HG03175 (cell line): ENCODE data around the gene RAVER1.
"Not testable (repeated sequence)": the region's sequence is repeated elsewhere in the genome, so short reads cannot be mapped to it uniquely, and the experiment has no call there.

Source experiments
- ATAC-seq: cut with Tn5 transposase; IDR thresholded peaks from one replicate; pipeline ENCODE4 v1.9.1; 2021; ENCODE audit warnings: mild to moderate bottlenecking, moderate library complexity; ENCODE audit not compliant: unreplicated experiment

Gene RAVER1

DNA sequence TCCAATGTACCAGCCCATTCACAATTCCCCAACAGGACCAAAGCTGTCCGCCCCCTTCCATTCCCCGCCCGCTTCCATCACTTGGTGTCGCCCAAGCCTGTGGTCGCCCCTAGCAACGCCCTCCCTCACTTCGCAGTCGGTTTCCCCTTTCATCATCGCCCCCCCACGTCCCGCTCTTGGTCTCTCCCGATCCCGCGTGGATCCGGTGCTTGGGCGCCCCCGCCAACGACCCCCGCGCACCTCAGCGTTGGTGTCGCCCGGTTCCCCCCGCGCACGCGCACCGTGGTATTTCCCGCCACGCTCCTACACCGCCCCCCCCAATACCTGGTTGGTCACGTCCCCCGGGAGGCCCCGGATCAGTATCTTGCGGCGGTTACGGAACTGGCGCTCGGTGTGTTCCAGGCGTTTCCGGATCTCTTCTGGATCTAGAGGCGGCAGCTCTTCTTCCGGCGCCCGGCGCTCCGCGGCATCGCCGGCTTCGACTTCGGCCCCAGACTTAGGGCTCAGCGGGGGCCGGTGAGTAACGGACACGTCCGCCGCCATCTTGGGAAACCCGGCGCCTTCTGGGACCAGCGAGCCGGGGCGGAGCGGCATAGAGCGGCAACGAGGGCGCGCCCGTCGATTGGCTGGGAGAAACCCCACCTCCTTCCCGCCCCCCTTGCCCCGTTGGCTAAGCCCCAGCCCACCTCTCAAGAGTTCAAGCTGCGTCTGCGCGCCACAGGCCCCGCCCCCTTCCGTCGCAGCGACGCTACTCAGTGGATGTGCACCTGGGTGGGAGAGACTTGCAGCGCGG is at the start of gene RAVER1:
TSS of gene RAVER1 (minus strand) at position 565 of the 793 bp plus-strand sequence. CDS start at position 543, 22 bp downstream.
- peak; percentile 85 for ATAC-seq

DNA sequence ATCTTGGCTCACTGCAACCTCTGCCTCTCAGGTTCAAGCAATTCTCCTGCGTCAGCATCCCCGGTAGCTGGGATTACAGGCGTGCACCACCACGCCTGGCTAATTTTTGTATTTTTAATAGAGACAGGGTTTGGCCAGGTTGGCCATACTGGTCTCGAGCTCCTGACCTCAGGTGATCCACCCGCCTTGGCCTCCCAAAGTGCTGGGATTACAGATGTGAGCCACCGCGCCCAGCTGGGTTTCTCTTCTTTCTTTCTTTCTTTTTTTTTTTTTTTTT is 49.8 kb upstream of the RAVER1 start:
- not testable (repeated sequence) for ATAC-seq

- peak; percentile 91 for ATAC-seq
Observed at GRCh38 chr19:10380313-10381102, 47.2 kb upstream of the RAVER1 start, which contains the start of gene TYK2. Gene TYK2, minus strand, starts transcription at chr19:10380572. Its CDS starts 2,166 bp downstream, at chr19:10378406.

GRCh38 chr19:10379880-10380312 is 46.6 kb upstream of the RAVER1 start:
- no peak for ATAC-seq

GRCh38 chr19:10378124-10378523 is 44.8 kb upstream of the RAVER1 start:
- ATAC-seq = no peak

DNA sequence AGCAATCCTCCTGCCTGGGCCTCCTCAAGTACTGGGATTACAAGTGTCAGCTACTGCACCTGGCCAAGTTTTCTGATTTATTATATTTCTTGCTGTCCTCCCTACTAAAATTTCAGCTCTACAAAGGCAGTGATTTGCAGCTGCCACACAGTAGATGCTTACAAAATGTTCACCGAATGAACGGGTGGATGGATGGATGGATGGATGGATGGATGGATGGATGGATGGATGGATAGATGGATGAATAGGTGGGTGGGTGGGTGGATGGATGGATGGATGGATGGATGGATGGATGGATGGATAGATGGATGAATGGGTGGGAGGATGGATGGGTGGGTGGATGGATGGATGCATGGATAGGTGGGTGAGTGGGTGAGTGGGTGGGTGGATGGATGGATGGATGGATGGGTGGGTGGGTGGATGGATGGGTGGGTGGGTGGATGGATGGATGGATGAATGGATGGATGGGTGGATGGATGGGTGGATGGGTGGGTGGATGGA is 43.9 kb upstream of the RAVER1 start:
- ATAC-seq = not testable (repeated sequence)

DNA sequence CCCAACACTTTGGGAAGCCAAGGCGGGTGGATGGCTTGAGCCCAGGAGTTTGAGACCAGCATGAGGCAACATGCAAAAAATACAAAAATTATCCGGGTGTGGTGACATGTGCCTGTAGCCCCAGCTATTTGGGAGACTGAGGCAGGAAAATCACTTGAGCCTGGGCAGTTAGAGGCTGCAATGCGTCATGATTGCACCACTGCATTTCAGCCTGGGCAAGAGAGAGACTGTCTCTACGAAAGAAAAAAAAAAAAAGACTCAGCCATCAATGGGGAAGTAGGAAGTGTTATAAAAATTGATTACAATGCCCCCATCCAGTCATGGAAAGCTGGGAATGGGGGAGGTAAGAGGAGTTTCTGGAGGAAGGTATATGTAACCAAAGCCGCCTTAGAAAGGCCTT is 41.6 kb upstream of the RAVER1 start:
- ATAC-seq = no peak

DNA sequence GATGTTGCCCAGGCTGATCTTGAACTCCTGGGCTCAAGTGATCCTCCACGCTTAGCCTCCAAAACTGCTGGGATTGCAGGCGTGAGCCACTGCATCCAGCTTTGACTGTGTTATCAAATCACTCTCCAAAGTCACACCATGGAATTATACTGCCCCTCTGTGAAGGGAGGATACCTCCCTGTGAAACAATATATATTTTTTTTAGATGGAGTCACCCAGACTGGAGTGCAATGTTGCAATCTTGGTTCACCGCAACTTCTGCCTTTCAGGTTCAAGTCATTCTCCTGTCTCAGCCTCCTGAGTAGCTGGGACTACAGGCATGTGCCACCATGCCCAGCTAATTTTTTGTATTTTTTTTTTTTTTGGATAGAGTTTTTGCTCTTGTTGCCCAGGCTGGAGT is 39.4 kb upstream of the RAVER1 start:
- no peak for ATAC-seq

DNA sequence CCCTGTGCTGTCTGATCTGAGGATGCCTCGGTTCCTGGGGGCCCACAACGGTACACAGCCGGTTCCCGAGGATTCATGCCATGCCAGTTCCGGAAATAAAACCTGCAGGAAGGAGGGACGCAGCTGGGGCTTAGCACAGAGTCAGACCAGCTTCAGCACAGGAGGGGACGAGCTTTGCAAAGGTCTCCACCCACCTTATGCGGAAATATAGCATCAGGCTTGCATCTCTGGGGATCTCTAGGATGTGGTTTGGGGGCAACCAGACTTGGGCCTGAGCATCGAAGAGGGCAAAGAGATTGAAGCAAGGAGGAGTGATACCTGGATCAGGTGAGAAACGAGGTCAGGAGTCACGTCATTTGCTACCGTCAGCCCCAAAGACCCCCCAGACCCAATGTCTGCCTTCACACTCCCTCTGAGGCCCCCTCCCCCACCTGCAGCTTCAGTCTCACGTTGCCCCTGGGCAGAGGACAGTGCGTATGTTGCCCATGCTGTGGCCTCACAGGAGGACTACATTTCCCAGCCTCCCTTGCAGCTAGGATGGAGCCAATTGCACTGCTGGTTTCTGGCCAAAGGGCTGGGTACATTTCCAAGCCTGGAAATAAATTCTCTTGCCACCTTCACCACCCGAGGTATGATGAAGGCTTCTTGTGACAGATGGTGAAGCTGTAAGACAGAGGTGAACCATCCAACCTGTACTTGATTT is 34.9 kb upstream of the RAVER1 start:
- ATAC-seq = no peak

- ATAC-seq = not testable (repeated sequence)
Observed at GRCh38 chr19:10366950-10367512, 33.7 kb upstream of the RAVER1 start.

DNA sequence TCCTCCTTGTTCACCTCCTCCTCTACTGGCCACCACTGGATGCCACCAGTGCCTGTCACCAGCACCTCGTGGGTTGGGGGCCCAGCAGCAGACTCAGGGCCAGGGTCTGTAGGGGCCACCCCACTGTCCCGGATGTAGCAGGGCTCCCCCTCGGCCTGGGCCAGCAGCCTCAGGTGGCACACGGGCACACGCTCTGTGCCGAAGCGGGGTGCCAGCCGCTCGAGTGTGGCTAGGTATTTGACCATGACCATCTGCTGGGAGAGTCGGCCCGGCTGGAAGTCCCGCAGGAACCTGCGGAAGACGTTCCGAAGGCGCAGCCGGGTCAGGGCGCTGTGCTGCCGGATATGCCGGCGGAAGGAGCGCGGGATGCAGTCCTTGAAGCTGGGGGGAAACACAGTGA is 32.2 kb upstream of the RAVER1 start:
- ATAC-seq = no peak

DNA sequence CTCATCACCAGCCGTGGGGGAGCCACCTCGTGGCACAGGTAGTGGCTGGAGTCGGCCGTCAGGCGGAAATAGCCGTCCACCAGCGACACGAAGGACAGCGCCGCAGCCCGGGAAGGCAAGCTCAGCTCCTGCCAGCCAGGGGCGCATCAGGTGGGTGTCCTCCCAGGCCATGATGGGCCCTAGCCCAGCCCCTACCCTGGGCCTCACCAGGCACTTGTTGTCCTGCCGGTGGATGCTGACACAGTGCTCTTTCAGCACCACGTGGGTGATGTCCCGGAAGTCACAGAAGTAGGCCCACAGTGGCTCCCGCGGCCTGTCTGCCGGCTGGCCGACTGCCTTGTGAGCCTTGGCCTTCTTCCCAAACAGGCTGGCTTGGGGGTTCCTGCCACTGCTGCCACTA is 31.3 kb upstream of the RAVER1 start:
- ATAC-seq = no peak

- no peak for ATAC-seq
Observed at GRCh38 chr19:10363789-10364281, 30.5 kb upstream of the RAVER1 start.

DNA sequence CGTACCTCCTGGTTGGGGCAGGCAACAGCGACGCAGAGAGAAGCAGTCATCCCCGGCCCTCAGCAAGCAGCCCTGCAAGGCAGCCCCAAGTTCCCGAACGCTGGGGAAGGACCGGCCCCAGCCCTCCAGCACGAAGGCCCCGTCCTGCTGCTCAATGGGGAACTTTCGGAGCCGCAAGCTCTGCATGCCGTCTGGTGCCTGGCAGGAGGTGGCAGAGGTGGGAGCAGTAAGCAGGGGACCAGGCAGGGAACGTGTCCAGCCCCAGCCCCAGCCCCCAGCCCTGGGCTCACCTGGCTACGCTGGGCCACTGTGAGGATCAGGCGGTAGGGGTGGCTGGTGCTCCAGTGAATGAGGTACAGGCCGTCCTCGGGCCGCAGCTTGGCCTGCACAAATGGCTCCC is 28.9 kb upstream of the RAVER1 start:
- no peak for ATAC-seq

DNA sequence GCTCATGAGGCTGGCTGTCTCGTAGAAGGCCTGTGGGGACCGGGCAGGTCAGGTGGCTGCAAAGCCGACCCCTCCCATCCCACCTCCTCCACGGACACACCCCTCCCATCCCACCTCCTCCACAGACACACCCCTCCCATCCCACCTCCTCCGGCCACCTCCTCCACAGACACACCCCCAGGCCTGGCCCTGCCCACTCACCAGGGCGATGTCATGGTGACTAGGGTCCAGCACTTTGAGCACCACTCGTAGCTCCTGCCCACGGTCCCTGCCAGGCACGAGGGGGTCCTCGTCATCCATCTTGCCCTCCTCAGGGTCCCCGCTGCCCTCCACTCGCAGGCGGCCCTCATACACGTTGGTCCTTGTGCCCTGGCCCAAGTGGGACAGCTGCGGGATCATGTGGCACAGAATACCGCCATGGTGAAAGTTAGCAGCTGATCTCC is 28.3 kb upstream of the RAVER1 start:
- no peak for ATAC-seq

DNA sequence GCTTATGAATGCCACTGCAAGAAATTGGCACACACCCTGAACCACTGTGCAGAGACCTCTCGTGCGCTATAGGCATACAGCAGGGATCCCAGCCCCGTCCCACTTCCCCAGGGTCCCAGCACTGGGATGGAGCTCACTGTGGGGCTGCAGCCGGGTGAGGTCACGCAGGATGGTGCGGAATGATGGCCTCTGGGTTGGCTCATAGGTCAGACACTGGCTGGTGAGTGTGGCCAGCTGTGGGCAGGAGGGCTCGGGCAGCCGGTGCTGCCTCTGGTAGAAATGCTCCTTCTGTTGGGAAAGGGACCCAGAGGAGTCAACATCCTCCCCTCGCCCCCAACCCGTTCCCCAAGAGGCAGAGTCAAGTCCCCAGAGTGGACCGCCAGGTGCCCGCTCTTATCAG is 23.1 kb upstream of the RAVER1 start:
- ATAC-seq = no peak

GRCh38 chr19:10353793-10354391 is 20.6 kb upstream of the RAVER1 start:
- ATAC-seq = no peak

- no peak for ATAC-seq
Observed at GRCh38 chr19:10352764-10353671, 19.7 kb upstream of the RAVER1 start.

- ATAC-seq = no peak
Observed at GRCh38 chr19:10346509-10346908, 13.2 kb upstream of the RAVER1 start.
